ENCODE data around the gene RNF123.

The RNF123 gene

DNA sequence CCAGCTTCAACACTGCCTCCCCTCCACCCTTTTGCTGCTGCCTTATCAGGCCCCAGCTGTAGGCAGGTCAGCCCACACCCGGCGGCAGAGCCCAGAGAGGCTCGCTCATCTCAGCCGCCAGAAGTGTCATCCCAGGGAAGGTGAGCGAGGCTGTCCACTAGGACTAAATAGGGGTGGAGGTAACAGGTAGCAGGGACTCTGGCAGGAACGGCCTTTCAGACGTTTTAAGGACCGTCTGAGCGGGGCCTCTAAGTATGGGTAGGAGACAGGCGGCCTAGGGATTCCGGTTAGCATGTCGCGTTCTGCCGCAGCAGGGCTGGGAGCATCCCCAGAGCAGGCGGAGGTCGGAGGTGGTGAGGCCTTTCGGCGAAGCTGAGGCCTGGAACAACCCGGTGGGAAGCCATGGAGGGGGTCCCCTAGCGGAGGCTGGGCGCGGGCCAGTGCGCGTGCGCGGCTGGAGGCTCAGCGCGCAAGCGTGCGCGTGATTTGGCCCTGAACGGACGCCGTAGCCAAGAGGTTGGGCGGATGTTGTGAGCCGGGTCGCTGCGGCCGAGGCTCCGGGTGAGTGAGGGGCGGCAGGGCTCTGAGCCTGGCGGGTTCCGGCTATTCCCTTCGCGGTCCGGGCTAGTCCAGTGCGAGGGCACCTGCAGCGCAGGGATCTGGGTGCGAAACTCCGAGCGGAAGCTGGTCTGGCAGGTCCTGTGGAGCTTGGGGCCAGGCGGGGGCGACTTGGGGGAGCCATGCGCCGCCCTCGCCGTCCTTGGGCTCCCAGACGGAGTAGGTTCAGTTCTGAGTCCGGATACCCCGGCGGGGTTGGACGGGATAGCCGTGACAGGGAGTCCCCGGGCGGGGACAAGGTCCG is at the start of gene RNF123, which contains the start of gene MST1:
Gene RNF123 (plus strand): TSS at position 512 of the 862 bp plus-strand sequence. CDS start 1,609 bp downstream, outside the sequence.
Gene MST1 (minus strand): TSS at position 429 of the 862 bp plus-strand sequence. CDS start 783 bp downstream, outside the sequence.
- no peak for DNase-seq

DNA sequence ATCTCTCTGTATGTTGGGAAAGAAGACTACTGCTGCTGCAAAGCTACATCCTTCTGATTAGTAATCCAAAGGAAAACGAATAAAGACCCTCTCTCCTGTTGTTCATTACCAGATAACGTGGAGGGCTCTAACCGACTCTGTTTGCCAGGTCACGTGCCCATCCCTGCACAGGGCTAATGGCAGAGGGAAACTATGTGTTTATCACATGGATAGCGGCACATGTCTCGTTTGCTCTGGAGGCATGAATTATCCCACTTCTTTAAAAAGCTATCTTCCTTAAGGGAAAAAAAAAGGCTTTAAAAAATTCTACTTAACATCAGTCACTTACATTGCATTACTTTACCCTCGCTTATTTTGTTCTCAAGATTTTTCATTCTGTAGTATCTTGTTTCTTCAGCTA is 48.1 kb upstream of the RNF123 start:
- DNase-seq: no peak

DNA sequence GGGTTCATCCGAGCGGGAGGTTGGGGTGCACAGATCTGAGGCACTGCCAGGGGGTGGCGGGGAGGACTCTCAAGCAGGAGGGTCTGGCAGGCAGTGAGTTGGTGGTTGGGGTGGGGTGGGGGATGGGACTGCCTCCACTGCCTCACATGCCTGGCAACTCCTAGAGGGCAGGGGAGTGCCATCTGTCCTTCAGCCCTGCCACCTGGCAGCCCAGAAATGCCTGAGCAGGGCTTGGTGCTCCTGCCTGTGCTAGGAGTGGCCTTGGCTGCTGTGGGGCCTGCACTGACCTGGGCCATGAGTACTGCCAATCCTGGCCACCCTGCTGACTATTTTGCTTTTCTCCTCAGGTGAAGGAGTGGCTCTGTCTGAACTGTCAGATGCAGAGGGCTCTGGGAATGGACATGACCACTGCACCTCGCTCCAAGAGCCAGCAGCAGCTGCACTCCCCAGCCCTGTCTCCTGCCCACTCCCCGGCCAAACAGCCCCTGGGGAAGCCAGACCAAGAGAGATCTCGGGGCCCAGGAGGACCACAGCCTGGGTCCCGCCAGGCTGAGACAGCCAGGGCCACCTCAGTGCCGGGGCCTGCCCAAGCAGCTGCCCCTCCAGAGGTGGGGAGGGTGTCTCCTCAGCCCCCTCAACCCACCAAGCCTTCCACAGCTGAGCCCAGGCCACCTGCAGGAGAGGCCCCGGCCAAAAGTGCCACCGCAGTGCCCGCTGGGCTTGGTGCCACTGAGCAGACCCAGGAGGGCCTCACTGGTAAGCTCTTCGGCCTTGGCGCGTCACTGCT is 47.2 kb upstream of the RNF123 start:
- no peak for DNase-seq

DNA sequence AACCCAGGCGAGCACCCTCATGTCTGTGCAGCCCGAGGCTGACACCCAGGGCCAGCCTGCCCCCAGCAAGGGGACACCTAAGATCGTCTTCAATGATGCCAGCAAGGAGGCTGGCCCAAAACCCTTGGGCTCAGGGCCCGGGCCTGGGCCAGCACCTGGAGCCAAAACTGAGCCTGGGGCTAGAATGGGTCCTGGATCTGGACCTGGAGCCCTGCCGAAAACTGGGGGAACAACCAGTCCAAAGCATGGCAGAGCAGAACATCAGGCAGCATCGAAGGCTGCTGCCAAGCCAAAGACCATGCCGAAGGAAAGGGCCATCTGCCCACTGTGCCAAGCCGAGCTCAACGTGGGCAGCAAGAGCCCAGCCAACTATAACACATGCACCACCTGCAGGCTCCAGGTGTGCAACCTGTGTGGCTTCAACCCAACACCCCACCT is 46.6 kb upstream of the RNF123 start:
- DNase-seq: no peak

DNA sequence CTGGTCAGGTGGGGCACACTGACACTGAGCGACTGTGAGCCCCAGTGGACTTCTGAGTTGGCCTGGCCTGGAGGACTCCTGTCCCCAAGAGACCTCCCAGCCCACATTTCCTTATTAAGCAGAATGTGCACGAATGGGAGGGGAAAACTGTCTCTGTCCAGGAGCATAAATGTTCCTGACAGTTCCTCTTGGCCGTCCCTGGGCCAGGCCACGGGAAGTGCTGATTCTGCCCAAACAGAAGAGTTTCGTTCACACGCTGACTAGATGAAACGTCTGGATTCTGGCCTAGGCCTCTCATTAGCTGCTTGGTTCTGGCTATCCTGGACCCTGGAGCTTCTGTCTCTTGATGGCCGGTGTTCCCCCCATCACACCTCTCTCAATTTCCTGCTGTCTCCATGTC is 44.7 kb upstream of the RNF123 start:
- DNase-seq: no peak

DNA sequence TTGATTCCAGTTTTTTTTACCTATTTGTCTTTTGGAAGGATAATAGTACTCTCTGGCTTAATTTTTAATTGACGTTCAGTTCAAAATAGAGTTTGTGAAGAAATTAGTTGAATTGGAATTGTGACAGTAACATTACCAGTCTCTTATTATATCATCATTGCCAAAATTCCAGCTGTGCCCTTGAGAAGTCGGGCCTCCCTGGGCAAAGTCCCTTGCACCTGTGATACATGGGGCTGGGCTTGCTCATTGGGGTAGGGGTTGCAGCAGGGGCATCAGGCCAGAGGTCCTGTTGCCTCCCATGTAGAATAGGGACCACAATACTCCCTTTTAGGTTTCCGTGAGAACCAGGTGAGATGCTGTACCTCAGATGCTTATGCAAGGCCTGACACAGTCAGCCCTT is 43.1 kb upstream of the RNF123 start:
- DNase-seq: no peak

DNA sequence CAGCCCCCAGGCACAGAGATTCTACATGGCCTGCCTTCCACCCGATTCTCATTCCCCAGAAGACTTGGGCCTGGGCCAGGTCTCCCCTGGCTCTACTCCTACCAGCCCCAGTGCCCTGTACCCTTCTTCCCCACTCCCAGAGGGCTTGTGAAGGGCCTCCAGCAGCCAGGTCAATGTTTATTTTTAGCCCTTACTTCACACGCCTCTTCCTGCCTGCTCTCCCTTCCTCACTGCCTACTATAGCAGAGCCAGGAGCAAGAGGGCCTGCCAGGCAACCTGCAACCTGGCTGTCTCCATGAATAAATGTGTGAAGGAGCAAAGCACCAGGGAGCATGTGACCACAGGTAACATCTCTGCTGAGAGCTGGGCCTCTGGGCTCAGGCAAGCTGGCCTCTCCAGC is 41.6 kb upstream of the RNF123 start:
- DNase-seq: no peak

DNA sequence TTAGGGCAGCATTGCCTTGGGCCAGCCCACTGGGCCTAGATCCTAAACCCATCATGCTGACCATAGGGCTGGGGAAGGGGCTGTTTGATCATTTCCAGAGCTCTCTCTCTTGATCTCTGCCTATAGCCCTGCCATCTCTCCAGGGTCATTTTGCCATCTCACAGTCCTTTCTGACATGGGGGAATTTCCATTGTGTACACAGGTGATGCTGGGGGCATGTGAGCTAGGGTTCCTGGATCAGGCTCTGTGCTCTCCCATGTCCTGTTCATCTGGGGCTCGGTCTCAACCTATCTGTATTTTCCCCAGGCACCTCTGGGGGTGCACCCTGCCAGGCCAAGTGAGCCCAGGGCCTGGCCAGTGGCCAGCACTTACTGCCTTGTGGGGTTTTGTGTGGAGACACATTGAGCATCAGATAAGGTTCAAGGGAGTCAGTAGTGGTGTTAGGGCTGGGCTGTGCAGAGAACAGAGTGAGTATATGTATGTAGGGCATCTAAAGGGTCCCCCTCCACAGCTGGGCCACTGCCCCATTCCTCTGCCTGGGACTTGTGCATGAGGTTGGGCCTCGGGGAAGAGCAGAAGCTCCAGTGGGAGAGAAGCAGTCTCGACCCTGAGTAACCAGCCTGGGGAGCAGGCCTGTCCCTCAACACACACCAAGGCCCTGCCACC is 40.9 kb upstream of the RNF123 start:
- no peak for DNase-seq

DNA sequence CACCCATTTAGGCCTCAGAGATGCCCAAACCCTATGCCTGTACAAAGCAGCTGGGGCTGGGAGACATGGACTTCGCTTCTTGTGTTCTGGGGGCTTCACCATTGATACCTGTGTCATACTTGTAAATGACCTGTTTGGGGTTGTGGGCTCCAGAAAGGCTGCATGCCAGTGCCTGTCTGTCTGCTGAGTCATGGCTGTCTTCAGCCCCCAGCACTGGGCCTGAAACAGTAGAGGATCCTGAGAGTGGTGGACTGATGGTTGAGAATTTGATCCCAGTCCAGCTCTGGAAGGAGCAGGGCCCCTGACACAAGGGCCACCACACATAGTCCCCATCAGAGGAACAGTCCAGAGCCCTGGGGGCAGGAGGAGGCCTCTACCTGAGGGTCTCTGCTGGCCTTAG is 39.8 kb upstream of the RNF123 start:
- no peak for DNase-seq

DNA sequence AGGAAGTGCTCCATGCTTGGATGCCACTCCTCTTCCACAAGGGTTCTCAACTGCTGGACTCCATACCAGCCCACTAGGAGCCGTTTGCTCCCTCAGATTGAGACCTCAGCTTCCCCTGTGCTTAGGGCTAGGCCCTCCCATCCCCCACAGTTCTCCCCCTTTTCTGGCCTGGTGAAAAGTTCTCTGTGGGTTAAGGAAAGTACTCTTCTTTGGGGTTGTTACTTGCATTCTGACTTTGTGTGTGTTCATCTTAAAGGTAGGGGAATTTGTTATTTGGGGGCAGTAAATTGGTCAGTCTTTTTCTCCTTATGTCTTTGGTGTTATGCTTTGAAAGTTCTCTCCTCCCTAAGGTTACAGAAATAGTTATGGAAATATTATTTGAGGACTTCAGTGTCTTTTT is 39.2 kb upstream of the RNF123 start:
- DNase-seq: no peak

DNA sequence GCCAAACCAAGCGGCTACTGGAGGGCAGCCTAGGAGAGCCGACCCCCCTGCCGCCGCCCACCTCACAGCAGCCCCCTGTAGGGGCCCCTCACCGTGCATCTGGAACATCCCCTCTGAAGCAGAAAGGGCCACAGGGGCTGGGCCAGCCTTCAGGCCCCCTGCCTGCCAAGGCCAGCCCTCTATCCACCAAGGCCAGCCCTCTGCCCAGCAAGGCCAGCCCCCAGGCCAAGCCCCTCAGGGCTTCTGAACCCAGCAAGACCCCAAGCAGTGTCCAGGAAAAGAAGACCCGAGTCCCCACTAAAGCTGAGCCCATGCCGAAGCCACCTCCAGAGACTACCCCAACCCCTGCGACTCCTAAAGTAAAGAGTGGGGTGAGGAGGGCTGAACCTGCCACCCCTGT is 38.7 kb upstream of the RNF123 start:
- no peak for DNase-seq

DNA sequence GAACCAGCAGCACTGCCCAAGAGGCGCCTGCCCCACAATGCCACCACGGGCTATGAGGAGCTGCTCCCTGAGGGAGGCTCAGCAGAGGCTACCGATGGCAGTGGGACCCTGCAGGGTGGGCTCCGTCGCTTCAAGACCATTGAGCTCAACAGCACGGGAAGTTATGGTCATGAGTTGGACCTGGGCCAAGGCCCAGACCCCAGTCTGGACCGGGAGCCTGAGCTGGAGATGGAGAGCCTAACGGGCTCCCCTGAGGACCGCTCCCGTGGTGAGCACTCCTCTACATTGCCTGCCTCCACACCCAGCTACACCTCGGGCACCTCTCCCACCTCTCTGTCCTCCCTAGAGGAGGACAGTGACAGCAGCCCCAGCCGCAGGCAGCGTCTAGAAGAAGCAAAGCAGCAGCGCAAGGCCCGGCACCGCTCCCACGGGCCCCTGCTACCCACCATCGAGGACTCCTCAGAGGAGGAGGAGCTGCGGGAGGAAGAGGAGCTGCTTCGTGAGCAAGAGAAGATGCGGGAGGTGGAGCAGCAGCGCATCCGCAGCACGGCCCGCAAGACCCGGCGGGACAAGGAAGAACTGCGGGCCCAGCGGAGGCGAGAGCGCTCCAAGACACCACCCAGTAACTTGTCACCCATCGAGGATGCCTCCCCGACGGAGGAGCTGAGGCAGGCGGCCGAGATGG is 37.0 kb upstream of the RNF123 start:
- DNase-seq: no peak

DNA sequence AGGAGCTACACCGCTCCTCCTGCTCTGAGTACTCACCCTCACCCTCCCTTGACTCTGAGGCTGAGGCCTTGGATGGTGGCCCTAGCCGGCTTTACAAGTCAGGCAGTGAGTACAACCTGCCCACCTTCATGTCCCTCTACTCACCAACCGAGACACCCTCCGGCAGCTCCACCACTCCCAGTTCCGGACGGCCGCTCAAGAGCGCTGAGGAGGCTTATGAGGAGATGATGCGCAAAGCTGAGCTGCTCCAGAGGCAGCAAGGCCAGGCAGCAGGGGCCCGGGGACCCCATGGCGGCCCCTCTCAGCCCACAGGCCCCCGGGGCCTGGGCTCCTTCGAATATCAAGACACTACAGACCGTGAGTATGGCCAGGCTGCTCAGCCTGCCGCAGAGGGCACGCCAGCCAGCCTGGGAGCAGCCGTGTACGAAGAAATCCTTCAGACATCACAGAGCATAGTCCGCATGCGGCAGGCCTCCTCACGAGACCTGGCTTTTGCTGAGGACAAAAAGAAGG is 36.4 kb upstream of the RNF123 start:
- no peak for DNase-seq

DNA sequence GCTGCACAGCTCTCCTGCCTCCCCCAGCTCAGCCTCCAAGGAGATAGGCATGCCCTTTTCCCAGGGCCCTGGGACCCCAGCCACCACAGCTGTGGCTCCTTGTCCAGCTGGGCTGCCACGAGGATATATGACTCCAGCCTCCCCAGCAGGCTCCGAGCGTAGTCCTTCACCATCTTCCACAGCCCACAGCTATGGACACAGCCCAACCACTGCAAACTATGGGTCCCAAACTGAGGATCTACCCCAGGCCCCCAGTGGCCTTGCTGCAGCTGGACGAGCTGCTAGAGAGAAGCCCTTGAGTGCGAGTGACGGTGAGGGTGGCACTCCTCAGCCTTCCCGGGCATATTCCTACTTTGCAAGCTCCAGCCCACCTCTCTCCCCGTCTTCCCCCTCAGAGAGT is 35.7 kb upstream of the RNF123 start:
- DNase-seq: no peak

DNA sequence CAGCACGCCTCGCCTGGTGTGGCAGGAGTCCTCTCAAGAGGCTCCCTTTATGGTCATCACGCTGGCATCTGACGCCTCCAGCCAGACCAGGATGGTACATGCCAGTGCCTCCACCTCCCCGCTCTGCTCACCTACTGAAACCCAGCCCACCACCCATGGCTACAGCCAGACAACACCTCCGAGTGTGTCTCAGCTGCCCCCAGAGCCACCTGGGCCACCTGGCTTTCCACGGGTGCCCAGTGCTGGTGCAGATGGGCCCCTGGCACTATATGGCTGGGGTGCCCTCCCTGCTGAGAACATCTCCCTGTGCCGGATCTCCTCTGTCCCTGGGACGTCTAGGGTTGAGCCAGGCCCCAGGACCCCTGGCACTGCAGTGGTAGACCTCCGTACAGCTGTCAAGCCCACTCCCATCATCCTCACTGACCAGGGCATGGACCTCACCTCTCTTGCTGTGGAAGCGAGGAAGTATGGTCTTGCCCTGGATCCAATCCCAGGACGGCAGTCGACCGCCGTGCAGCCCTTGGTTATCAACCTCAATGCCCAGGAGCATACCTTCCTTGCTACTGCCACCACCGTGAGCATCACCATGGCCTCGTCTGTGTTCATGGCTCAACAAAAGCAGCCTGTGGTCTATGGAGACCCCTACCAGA is 35.1 kb upstream of the RNF123 start:
- DNase-seq: no peak

DNA sequence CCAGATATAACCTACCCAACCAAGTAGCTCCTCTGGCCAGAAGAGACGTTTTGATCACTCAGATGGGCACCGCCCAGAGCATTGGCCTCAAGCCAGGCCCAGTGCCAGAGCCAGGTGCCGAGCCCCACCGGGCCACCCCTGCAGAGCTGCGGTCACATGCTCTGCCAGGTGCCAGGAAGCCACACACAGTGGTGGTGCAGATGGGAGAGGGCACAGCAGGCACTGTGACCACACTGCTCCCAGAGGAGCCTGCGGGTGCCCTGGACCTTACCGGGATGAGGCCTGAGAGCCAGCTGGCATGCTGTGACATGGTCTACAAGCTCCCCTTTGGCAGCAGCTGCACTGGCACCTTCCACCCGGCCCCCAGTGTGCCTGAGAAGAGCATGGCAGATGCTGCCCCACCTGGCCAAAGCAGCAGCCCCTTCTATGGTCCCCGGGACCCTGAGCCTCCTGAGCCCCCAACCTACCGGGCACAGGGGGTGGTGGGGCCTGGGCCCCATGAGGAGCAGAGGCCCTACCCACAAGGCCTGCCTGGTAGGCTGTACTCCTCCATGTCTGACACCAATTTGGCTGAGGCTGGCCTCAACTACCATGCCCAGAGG is 34.3 kb upstream of the RNF123 start:
- DNase-seq: no peak

DNA sequence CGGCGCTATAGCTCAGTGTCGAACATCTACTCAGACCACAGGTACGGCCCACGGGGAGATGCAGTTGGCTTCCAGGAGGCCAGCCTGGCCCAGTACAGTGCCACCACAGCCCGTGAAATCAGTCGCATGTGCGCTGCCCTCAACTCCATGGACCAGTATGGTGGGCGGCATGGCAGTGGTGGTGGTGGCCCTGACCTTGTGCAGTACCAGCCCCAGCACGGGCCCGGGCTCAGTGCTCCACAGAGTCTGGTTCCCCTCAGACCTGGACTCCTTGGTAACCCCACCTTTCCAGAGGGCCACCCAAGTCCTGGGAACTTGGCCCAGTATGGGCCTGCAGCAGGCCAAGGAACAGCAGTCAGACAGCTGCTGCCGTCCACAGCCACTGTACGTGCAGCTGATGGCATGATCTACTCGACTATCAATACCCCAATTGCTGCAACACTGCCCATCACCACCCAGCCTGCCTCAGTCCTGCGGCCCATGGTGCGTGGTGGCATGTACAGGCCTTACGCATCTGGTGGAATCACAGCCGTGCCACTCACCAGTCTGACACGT is 33.5 kb upstream of the RNF123 start:
- DNase-seq: no peak

DNA sequence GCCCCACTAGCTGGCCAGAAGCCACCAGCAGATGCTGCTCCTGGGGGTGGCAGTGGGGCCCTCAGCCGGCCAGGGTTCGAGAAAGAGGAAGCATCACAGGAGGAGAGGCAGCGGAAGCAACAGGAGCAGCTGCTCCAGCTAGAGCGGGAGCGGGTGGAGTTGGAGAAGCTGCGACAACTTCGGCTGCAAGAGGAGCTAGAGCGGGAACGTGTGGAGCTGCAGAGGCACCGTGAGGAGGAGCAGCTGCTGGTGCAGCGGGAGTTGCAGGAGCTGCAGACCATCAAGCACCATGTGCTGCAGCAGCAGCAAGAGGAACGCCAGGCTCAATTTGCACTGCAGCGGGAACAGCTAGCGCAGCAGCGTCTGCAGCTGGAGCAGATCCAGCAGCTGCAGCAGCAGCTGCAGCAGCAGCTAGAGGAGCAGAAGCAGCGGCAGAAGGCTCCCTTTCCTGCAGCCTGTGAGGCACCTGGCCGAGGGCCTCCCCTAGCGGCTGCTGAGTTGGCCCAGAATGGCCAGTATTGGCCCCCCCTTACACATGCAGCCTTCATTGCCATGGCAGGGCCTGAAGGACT is 32.7 kb upstream of the RNF123 start:
- DNase-seq: no peak

DNA sequence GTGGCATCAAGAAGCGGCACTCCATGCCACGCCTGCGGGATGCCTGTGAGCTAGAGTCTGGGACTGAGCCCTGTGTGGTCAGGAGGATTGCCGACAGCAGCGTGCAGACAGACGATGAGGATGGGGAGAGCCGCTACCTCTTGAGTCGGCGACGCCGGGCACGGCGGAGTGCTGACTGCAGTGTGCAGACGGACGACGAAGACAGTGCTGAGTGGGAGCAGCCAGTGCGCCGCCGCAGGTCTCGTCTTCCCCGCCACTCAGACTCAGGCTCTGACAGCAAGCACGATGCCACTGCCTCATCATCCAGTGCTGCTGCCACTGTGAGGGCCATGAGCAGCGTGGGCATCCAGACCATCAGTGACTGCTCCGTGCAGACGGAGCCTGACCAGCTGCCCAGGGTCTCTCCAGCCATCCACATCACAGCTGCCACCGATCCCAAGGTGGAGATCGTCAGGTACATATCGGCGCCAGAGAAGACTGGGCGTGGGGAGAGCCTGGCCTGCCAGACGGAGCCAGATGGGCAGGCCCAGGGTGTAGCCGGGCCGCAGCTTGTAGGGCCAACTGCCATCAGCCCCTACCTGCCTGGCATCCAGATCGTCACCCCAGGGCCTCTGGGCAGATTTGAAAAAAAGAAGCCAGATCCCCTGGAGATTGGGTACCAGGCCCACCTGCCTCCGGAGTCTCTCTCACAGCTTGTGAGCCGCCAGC is 32.0 kb upstream of the RNF123 start:
- DNase-seq: no peak

DNA sequence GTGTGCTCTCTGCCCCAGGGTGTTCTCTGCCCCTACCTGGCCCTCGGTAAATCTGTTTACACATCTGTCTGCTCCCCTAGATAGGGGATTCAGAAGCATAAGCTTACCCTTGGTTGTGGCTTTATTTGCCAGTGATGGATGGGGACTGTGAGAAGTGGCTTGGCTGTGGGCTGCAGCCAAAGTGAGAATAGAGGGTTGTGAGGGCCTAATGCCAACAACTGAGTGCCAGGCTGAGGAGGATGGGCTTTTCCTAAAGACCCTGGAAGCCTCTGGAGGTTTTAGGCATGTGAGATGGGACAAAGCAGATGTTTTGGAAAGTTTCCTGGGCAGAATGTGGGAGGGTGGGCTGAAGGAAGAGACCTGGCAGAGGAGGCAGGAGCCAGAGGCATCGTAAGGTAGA is 30.6 kb upstream of the RNF123 start:
- DNase-seq: no peak

Data from activated CD4-positive, CD25-positive, alpha-beta regulatory T cell (primary cell).